GM23338 (cell line): ENCODE results near the gene ZDHHC5.

Experiments used
- EZH2 ChIP-seq: fragments of 200-600 bp; sonication (generic); IDR thresholded peaks from one replicate; pipeline ENCODE4 v1.8.0; 2017; ENCODE audit warnings: antibody characterized with exemption, mild to moderate bottlenecking, low read depth; ENCODE audit not compliant: unreplicated experiment
- EZH2phosphoT487 ChIP-seq: fragments of 200-600 bp; sonication (generic); IDR thresholded peaks from one replicate; pipeline ENCODE4 v1.8.1; 2018; ENCODE audit warnings: antibody characterized with exemption; ENCODE audit not compliant: unreplicated experiment

DNA sequence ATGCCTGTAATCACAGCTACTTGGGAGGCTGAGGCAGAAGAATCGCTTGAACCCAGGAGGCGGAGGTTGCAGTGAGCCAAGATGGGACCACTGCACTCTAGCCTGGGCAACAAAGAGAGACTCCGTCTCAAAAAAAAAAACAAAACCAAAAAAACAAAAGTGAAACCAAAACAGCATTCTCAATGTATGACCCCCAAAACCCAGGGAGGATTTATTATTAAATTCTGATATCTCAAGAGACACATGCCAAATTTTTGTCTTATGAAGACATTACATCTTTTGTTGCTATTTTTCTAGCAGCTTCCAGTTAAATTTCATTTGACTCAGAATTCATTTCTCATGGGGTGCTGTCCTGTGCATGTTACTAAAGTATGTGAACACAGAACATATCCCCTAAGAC, 15.3 kb upstream of the ZDHHC5 start:
- TF ChIP-seq EZH2phosphoT487 (no peak), EZH2 (no peak)
